K562 (cell line): ENCODE measurements around the gene YES1. TPM values are rescaled to one million over a fixed set of nuclear protein-coding genes. Genes with fewer than 3 reads are reported as not detected.

Experiments used
- ARNT ChIP-seq, 2 experiments: fragments of 450-650 bp; IDR thresholded peaks; 2 replicates each; pipeline ENCODE4 v1.6.1; 2016; ENCODE audit warnings: mild to moderate bottlenecking in 1 of 2
- ATF3 ChIP-seq, 2 experiments: fragments of 450-650 bp in 1 of 2; sonication (generic) in 1 of 2; formaldehyde crosslinking in 1 of 2; IDR thresholded peaks in 1 of 2; conservative IDR thresholded peaks in 1 of 2; 2 replicates each; pipeline versions ENCODE4 v1.6.1 to v1.8.1; 2016 to 2023; ENCODE audit warnings: mild to moderate bottlenecking in 2 of 2, moderate library complexity in 2 of 2, inconsistent platforms in 1 of 2, missing genetic modification reagents in 1 of 2
- DACH1 ChIP-seq: fragments of 450-650 bp; IDR thresholded peaks from 2 replicates; pipeline ENCODE4 v1.6.1; 2018; ENCODE audit not compliant: partially characterized antibody
- EHMT2 ChIP-seq: fragments of 450-650 bp; IDR thresholded peaks from 2 replicates; pipeline ENCODE4 v1.6.1; 2018; ENCODE audit warnings: antibody characterized with exemption
- EP300 ChIP-seq: IDR thresholded peaks from 2 replicates; pipeline ENCODE4 v1.6.1; 2012; ENCODE audit warnings: low read length, improper control_type of control experiment
- FOSL1 ChIP-seq: fragments of 200-800 bp; sonication (Bioruptor generic); conservative IDR thresholded peaks from 2 replicates; pipeline ENCODE4 v1.6.1; 2016; ENCODE audit warnings: missing genetic modification characterization, missing compliant biosample characterization
- FOXK1 ChIP-seq: sonication (generic); formaldehyde crosslinking; IDR thresholded peaks from 2 replicates; pipeline ENCODE4 v1.8.0; 2022; ENCODE audit warnings: missing genetic modification reagents, mild to moderate bottlenecking, borderline replicate concordance
- GATA2 ChIP-seq: sonication (generic); formaldehyde crosslinking; IDR thresholded peaks from 2 replicates; pipeline ENCODE4 v1.4.0; 2020; ENCODE audit warnings: mild to moderate bottlenecking, missing genetic modification reagents
- GATAD2B ChIP-seq: fragments of 450-650 bp; IDR thresholded peaks from 2 replicates; pipeline ENCODE4 v1.6.1; 2017; ENCODE audit warnings: mild to moderate bottlenecking, borderline replicate concordance
- HCFC1 ChIP-seq: IDR thresholded peaks from 2 replicates; pipeline ENCODE4 v1.6.1; 2012; ENCODE audit warnings: low read depth, low read length, improper control_type of control experiment
- HDAC1 ChIP-seq, 2 experiments: fragments of 450-650 bp; IDR thresholded peaks; 2 replicates each; pipeline ENCODE4 v1.6.1; 2016 to 2017; ENCODE audit warnings: inconsistent platforms in 1 of 2, mild to moderate bottlenecking in 1 of 2, moderate library complexity in 1 of 2
- KAT2B ChIP-seq: IDR thresholded peaks from one replicate; pipeline ENCODE4 v1.6.1; 2012; ENCODE audit warnings: low read depth, mild to moderate bottlenecking, control low read depth, inconsistent platforms, low read length, moderate library complexity
- KDM2B ChIP-seq: fragments of 250-450 bp; sonication (Bioruptor Pico); IDR thresholded peaks from 2 replicates; pipeline ENCODE4 v1.8.0; 2021; ENCODE audit warnings: mild to moderate bottlenecking, moderate library complexity
- SMARCE1 ChIP-seq: fragments of 450-650 bp; IDR thresholded peaks from 2 replicates; pipeline ENCODE4 v1.7.1; 2016; ENCODE audit warnings: mild to moderate bottlenecking
- SOX6 ChIP-seq: fragments of 450-650 bp; IDR thresholded peaks from 2 replicates; pipeline ENCODE4 v1.6.1; 2014; ENCODE audit warnings: mild to moderate bottlenecking
- TAL1 ChIP-seq: fragments of 450-650 bp; IDR thresholded peaks from 2 replicates; pipeline ENCODE4 v1.6.1; 2016; ENCODE audit warnings: mild to moderate bottlenecking
- TARDBP ChIP-seq: fragments of 450-650 bp; IDR thresholded peaks from 2 replicates; pipeline ENCODE4 v1.6.1; 2016
- TCF3 ChIP-seq: sonication (generic); formaldehyde crosslinking; IDR thresholded peaks from 2 replicates; pipeline ENCODE4 v1.4.0; 2020; ENCODE audit warnings: mild to moderate bottlenecking, missing genetic modification reagents
- UBTF ChIP-seq, 2 experiments: IDR thresholded peaks; 2 replicates each; pipeline ENCODE4 v1.6.1; 2012; ENCODE audit warnings: improper control_type of control experiment in 2 of 2, low read depth in 2 of 2, low read length in 2 of 2, borderline replicate concordance in 1 of 2
- USF1 ChIP-seq: sonication (generic); formaldehyde crosslinking; IDR thresholded peaks from 2 replicates; pipeline ENCODE4 v1.9.0; 2022; ENCODE audit warnings: mild to moderate bottlenecking, missing genetic modification reagents
- ZBTB11 ChIP-seq, 3 experiments: fragments of 200-800 bp in 1 of 3; fragments of 250-450 bp in 1 of 3; fragments of 450-650 bp in 1 of 3; sonication (Bioruptor Pico) in 1 of 3; sonication (Bioruptor generic) in 1 of 3; formaldehyde crosslinking in 1 of 3; IDR thresholded peaks; 2 replicates each; pipeline versions ENCODE4 v1.6.1 to v1.8.0; 2016 to 2022; ENCODE audit warnings: mild to moderate bottlenecking in 2 of 3, missing genetic modification characterization in 2 of 3, missing compliant biosample characterization in 1 of 3, moderate library complexity in 1 of 3
- ZNF316 ChIP-seq: fragments of 450-650 bp; IDR thresholded peaks from 2 replicates; pipeline ENCODE4 v1.6.1; 2016
- ZNF707 ChIP-seq: fragments of 250-450 bp; sonication (Bioruptor Pico); conservative IDR thresholded peaks from 2 replicates; pipeline ENCODE4 v1.8.0; 2022; ENCODE audit warnings: inconsistent platforms, mild to moderate bottlenecking, moderate library complexity
- polyA plus RNA-seq, 8 experiments: library from polyadenylated mRNA; depleted of rRNA in 4 of 8; stranded (reverse) in 5 of 8; unstranded in 3 of 8; fragments of >200 nt; fragmentation: Nextera tagmentation in 2 of 8; fragmentation: Illumina TruSeq in 1 of 8; extraction: Ambion mirVana in 2 of 8; extraction: Trizol in 1 of 8; gene quantifications; 2 replicates each; pipeline versions ENCODE4 v1.2.1 to v1.2.3, GENCODE V29; 2011 to 2014; ENCODE audit warnings: inconsistent platforms in 1 of 8, missing spikeins in 1 of 8
- total RNA-seq, 7 experiments: library from RNA; depleted of rRNA in 6 of 7; stranded (reverse); fragments of >200 nt in 6 of 7; fragmentation: Illumina TruSeq in 2 of 7; extraction: Trizol in 2 of 7; gene quantifications; 2 replicates each; pipeline versions ENCODE4 v1.2.1 to v1.2.3, GENCODE V29; 2011 to 2021; ENCODE audit warnings: low replicate concordance in 1 of 7

YES1 gene
- total and polyA plus RNA-seq, 9 of the 15 experiments (the other 6 are each of a cell fraction or from before 2014, with no cell fraction given) = 37.2 to 115 (median 77.7) TPM

- TF ChIP-seq HDAC1 (IDR thresholded peaks at IDR 0.05) (0 out of 4 replicates have a peak, but pooled peaks of 1 of the 2 experiments have one; percentile 36), USF1 (CRISPR knock-in tag) (no peak), KDM2B (CRISPR knock-in tag) (no peak), SMARCE1 (peak; percentile 66), KAT2B (no peak), ARNT (IDR thresholded peaks at IDR 0.05) (peak; percentile 42 to 45; a peak in 1 of 4 replicates), ATF3 (IDR thresholded peaks at IDR 0.05) (peak; percentile 60), ATF3 (CRISPR knock-in tag; conservative IDR thresholded peaks at IDR 0.05) (no peak), FOXK1 (CRISPR knock-in tag) (no peak), EP300 (0 out of 2 replicates have a peak, but pooled peaks have one; percentile 36), DACH1 (peak; percentile 16), ZNF316 (peak; percentile 33), GATA2 (0 out of 2 replicates have a peak, but pooled peaks have one; percentile 65), UBTF (IDR thresholded peaks at IDR 0.05; ENCODE audit: borderline replicate concordance in 1 of 2, low read depth in 2 of 2, low read length in 2 of 2) (no peak), GATAD2B (peak; percentile 79), TARDBP (no peak), TAL1 (peak; percentile 79), HCFC1 (no peak), FOSL1 (peak; percentile 85), TCF3 (CRISPR knock-in tag) (peak; percentile 86), ZBTB11 (CRISPR knock-in tag; IDR thresholded peaks at IDR 0.05) (0 out of 6 replicates have a peak, but pooled peaks of 1 of the 3 experiments have one; percentile 54), ZNF707 (no peak), SOX6 (peak; percentile 85), EHMT2 (0 out of 2 replicates have a peak, but pooled peaks have one; percentile 2)
These were observed 80.9 kb downstream of the YES1 start (continued) for GRCh38 chr18:731185-731584.
